Bronchial epithelial cell (primary cell): ENCODE results near the gene GTPBP1. TPM values are rescaled to one million over a fixed set of nuclear protein-coding genes. Genes with fewer than 3 reads are reported as not detected.
A peak's percentile ranks its signal among the peaks of the same experiment; 100 is the strongest.

Experiments used
- DNase-seq: peaks from one replicate; pipeline ENCODE4 v3.0.0-alpha.2; 2010; ENCODE audit warnings: low read depth
- FAIRE-seq: peaks from 2 replicates; lab custom pipeline; 2011; peaks lifted over from hg19 to GRCh38; lab: Jason Lieb, UNC
- H3K27me3 ChIP-seq: 2 replicates; pipeline ENCODE4 v1.5.1; 2011; ENCODE audit warnings: low read length; ENCODE audit not compliant: control insufficient read depth, insufficient read depth
- H3K36me3 ChIP-seq: 2 replicates; pipeline ENCODE4 v1.5.1; 2011; ENCODE audit warnings: low read length; ENCODE audit not compliant: control insufficient read depth, insufficient read depth
- H3K4me3 ChIP-seq: 2 replicates; pipeline ENCODE4 v1.5.1; 2011; ENCODE audit warnings: mild to moderate bottlenecking, low read depth, low read length, control low read depth
- CTCF ChIP-seq: IDR thresholded peaks from 2 replicates; pipeline ENCODE4 v1.5.1; 2011; ENCODE audit warnings: mild to moderate bottlenecking, moderate library complexity, low read length, control low read depth, inconsistent platforms; ENCODE audit not compliant: insufficient read depth, severe bottlenecking
- total RNA-seq: library from RNA; depleted of rRNA; stranded (reverse); fragments of >200 nt; gene quantifications from 2 replicates; pipeline ENCODE4 v1.2.1, GENCODE V29; 2014

The GTPBP1 gene
- total RNA-seq, 1 donor from 2014 or later = 28.7 TPM

GRCh38 chr22:38712486-38713207 lies 6.9 kb downstream of the GTPBP1 start:
- peak; percentile 64 for FAIRE-seq
- DNase-seq = no peak
- Histone ChIP-seq H3K4me3 (no peak overlapping the region), H3K27me3 (no peaks in the 10 kb centered on the region), H3K36me3 (peaks cover 23% of the 10 kb centered on the region)
- TF ChIP-seq CTCF = no peak

DNA sequence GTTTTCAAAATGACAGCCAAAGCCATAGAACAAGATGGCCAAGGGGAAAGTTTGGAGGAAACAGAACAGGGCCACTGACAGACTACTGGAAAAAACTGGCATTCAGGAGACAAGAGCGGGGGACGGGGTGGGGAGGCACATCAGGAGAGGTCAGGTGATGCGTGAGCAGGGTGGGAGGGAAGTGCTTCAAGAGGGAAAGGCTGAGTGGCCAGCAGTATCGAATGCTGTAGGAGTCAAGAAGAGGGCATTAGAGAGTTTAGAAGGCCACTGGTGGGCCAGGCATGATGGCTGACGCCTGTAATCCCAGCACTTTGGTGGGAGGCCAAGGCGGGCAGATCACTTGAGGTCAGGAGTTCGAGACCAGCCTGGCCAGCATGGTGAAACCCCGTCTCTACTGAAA lies 8.2 kb downstream of the GTPBP1 start:
- no peak overlapping the region for H3K4me3 ChIP-seq
- TF ChIP-seq CTCF = no peak
- no peaks in the 10 kb centered on the region for H3K27me3 ChIP-seq
- FAIRE-seq = no peak
- DNase-seq = no peak
- H3K36me3 ChIP-seq = peaks cover 23% of the 10 kb centered on the region

GRCh38 chr22:38715176-38715764 lies 9.5 kb downstream of the GTPBP1 start:
- H3K36me3 ChIP-seq = peaks cover 19% of the 10 kb centered on the region
- TF ChIP-seq CTCF = no peak
- FAIRE-seq = peak; percentile 79

GRCh38 chr22:38715852-38716251 lies 10.1 kb downstream of the GTPBP1 start:
- Histone ChIP-seq H3K4me3 (no peak overlapping the region), H3K27me3 (no peaks in the 10 kb centered on the region), H3K36me3 (peaks cover 21% of the 10 kb centered on the region)
- FAIRE-seq = no peak
- no peak for DNase-seq
- no peak for TF ChIP-seq CTCF

More at GRCh38 chr22:38715176-38715764, 9.5 kb downstream of the GTPBP1 start:
- DNase-seq = no peak
- Histone ChIP-seq H3K4me3 (no peak overlapping the region), H3K27me3 (no peaks in the 10 kb centered on the region)

- no peaks in the 10 kb centered on the region for H3K27me3 ChIP-seq
- FAIRE-seq (no peak), DNase-seq (no peak)
- no peak overlapping the region for H3K4me3 ChIP-seq
- no peak for TF ChIP-seq CTCF
- peaks cover 21% of the 10 kb centered on the region for H3K36me3 ChIP-seq
Observed at GRCh38 chr22:38716271-38716670, 10.5 kb downstream of the GTPBP1 start.
